SH-SY5Y (cell line): Measurements from ENCODE around the gene OGFOD1.

Experiments
- GATA2 ChIP-seq: IDR thresholded peaks from 2 replicates; pipeline ENCODE4 v1.6.1; 2011; ENCODE audit warnings: mild to moderate bottlenecking, low read depth, low read length
- GATA3 ChIP-seq: IDR thresholded peaks from 2 replicates; pipeline ENCODE4 v1.6.1; 2011; ENCODE audit warnings: low read depth, mild to moderate bottlenecking, low read length, moderate library complexity

GRCh38 chr16:56415875-56416274, 35.5 kb upstream of the OGFOD1 start:
- no peak for TF ChIP-seq GATA2
- TF ChIP-seq GATA3 = no peak
